GM18907 (cell line): ENCODE measurements around the gene HIPK2.

Experiments used
- ATAC-seq: cut with Tn5 transposase; IDR thresholded peaks from one replicate; pipeline ENCODE4 v1.9.1; 2021; ENCODE audit warnings: mild to moderate bottlenecking, moderate library complexity; ENCODE audit not compliant: unreplicated experiment

The HIPK2 gene

GRCh38 chr7:139753081-139753692, 24.6 kb downstream of the HIPK2 start:
- no peak for ATAC-seq

DNA sequence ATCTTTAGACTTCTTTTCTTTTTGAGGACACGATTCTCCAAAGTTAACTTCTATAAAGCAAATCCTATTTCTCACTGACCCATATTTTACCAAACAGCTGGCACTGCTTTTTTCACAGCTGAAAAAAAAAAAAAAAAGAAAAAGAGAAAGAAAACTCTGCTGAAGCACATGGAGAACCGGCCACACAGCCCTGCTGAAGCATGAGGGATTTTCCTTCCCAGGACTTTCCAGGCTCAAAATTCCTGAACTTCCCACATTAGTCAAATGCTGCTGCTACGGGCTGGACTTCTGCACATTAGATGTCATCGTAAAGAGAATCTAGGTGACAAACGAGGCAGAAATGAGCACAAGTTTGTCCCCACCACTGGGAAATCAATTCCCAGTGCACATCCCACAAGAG, 25.2 kb downstream of the HIPK2 start:
- no peak for ATAC-seq

DNA sequence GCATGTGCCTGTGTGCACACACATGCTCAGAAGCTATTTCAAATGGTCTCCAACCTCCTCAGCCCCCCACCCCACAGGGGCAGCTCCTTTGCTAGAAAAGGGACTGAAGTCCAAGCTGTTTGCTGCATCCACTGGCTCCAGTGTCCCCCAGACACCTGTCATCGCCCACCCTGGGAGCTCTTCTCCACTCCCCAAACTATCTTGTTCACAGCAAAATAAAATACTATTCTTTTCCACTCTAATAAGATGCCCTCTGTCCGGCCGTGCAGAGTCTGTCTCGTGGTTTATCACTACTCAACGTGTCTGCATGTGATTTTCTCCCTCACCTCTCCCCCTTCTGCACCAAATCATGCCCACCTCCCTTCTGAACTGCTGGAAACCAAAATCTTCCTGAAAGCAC, 25.6 kb downstream of the HIPK2 start:
- no peak for ATAC-seq

GRCh38 chr7:139750459-139751095, 27.2 kb downstream of the HIPK2 start:
- no peak for ATAC-seq

GRCh38 chr7:139749545-139749944, 28.3 kb downstream of the HIPK2 start:
- no peak for ATAC-seq

DNA sequence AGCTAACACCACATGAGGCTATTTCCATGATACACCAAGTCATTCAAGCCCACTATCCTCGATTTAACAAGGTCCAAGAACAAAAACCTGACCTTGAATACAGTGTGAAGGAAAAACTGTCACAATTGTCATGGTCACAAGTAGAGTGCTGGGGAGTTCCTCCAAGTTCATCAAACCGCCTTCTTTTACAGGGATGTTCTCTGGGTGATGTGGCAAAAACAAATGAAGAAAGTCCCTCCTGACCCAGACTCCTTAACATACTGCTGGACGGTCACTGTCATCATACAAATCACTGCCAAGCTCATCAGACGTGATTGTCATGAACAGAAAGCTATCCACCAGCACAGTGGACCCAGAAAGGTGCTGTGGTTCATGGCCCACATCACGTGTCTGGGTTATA, 28.9 kb downstream of the HIPK2 start:
- no peak for ATAC-seq

DNA sequence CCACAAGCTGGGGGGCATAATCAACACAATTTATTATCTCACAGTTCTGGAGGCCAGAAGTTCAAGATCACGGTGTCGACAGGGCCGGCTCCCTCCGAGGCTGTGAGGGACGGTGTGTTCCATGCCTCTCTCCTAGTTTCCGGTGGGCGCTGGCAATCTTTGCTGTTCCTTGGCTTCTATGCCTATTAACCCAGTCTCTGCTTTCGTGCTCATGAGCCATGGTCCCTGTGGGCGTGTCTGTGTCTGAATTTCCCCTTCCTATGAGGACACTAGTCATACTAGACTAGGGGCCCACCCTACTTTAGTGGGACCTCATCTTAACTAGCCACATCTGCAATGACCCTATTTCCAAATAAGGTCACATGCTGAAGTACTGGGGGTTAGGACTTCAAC, 29.4 kb downstream of the HIPK2 start:
- ATAC-seq: no peak

- no peak for ATAC-seq
Measured at GRCh38 chr7:139747662-139748372, 30.0 kb downstream of the HIPK2 start.

DNA sequence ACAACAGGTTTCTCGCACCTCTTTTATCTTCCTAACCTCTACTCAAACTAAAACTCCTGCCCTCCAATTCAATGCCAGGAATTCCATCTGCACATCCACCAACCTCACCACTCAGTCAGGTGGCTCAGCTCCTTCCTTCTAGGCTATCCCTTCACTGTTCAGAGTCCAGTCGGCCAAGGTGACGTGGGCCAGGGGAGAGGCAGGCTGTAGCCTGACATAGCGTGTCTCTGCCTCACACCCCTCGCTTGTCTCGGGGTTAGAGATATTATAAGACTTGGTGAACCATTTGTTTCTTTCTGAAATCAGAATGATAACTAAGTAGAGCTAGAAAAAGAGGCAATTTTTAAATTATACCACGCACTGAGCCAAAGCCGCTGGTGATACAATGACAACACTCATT, 31.1 kb downstream of the HIPK2 start:
- ATAC-seq: no peak

DNA sequence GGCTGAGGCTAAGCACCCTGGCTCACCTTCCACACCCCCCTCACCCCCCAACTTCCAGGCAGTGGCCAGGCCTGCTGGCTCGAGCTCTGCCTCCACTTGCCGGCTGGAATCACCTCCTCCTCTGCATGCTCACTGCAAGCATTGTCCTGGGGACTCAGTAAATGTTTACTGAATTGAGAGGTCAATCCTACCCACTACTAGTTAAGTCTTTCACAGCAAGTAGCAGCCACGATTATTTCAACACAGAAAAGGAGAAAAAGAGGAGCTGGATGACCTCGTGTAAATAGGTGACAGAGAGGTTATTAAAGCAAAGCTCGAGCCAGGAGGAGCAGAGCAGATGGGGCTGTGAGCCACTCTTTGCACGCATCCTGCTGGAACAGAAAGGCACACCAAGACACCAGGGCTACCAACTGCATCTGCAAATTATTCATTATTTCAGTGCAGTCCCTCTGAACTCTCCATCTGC, 32.1 kb downstream of the HIPK2 start:
- no peak for ATAC-seq

GRCh38 chr7:139744768-139745677, 32.8 kb downstream of the HIPK2 start:
- no peak for ATAC-seq

- ATAC-seq: no peak
Measured at GRCh38 chr7:139743967-139744767, 33.6 kb downstream of the HIPK2 start.

- no peak for ATAC-seq
Measured at GRCh38 chr7:139743267-139743966, 34.4 kb downstream of the HIPK2 start.

DNA sequence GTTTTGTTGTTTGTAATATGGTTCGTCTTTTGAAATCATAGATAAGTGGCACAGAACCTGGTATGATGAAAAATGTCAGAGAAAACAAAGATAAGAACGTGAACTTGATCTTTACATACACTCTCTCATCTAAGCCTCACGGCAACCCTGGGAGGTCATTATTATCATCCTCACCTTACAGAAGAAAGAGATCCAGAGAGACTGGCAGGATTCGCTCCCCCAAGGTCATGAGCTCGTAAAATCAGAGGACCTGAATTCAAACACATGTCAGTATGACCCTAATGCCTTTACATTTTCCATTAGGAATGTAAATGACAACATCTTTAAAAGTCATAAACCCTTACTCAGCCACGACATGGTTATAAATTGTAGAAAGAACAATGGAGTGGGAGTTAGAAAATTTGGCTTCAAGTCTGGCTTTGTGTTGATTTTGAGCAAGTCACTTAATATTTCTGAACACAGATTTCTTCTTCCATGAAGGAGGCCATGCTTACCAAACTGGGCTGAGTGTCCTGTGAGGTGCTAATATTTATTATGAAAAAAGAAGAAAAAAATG, 35.9 kb downstream of the HIPK2 start:
- no peak for ATAC-seq

DNA sequence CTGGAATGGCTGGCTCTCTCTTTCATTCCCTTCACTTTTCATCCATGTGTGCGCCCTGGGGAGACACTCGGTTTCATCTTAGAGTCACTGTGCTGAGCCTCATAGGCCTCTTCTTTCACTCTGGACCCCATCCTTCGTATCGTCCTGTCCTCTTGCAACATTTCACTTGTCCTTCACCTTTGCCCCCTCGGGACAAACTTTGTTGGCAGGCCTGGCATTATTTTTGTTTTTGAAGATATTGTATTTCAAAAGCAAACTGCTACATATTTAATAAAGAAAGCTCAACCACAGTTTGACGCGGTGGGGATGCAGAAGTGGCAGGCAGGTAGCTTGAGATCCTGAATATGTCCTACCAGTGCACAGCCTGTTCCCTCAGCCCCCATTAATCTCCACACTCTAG, 36.6 kb downstream of the HIPK2 start:
- no peak for ATAC-seq

DNA sequence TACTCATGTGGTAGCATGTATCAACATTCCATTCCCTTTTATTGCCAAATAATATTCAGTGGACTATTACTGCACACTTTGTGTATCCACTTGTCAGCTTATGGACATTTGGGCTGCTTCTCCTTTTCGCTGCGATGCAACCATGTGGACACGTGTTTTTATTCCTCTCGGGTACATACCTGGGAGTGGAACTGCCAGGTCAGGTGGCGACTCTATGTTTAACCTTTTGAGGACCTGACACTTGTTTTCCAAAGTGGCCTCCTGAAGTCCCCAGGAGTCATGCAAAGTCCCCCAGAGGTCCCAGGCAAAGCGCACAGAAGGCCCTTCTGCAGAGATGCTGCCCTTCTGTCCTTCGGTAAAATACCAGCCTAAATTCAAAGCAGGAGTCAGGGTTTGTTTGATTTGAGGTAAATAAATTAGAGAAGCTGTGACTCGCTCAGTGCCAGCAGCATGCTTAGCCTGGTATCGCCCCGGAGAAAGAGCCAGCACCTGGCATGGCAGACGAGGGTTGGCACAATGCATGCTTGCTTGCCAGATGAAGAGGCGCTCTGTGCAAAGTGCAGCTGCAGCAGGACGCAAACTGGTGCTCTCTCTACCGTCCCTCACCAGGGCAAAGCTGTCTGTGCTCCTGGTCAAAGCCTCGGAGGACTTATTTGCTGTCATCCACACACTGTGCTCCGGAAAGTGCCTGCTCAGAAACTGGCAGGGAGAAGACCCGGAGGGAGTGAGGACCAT, 37.8 kb downstream of the HIPK2 start:
- no peak for ATAC-seq

DNA sequence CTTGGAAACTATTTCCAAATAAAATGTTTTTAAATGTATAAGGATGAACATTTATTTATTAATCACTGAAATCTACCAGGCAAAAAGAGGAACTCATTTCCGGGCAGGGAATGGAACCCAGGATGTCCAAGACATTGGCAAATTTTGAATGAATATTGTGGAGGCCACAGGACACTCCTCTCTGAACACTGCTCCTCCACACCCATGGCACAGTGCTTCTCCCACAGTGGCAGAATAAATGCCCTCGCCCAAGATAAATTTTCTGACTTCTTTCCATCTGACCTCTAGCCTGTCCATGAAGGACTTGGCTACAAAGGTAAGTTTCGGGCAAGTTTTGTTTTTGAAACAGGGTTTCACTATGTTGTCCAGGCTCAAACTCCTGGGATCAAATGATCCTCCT, 39.0 kb downstream of the HIPK2 start:
- ATAC-seq: no peak

DNA sequence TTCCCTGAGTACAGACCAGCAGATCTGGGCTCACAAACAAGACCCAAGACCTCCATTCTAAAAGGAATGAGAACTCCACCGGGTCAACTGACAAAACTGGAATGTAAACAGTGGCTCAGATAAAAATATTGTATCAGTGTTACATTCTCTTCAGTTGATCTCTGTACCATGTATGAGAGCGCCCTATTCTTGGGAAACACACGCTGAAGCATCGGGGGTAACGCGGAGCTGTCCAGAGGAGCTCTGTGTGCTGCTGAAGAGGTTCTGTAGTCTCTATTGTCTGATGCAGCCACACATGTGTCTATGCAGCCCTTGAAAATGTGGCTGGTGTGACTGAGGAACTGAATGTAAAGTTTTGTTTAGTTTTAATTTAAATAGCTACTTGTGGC, 39.7 kb downstream of the HIPK2 start:
- no peak for ATAC-seq
